Stimulated activated naive CD8-positive, alpha-beta T cell treated with anti-CD3 and anti-CD28 coated beads, Interleukin-15, Interleukin-2, amounts not matched to agents 100 ng/mL and 50 ng/mL, for 24 hours (primary cell): ENCODE data around the gene RGS10.

Experiments used
- H3K27ac Mint-ChIP-seq: one replicate; pipeline ENCODE4 v1.8.0; 2021; ENCODE audit warnings: mild to moderate bottlenecking, mixed read lengths
- H3K27me3 Mint-ChIP-seq: one replicate; pipeline ENCODE4 v1.8.0; 2021; ENCODE audit warnings: mixed read lengths
- H3K36me3 Mint-ChIP-seq: one replicate; pipeline ENCODE4 v1.8.0; 2021; ENCODE audit warnings: low read depth, mixed read lengths
- H3K4me1 Mint-ChIP-seq: one replicate; pipeline ENCODE4 v1.8.0; 2021; ENCODE audit warnings: low read depth, mixed read lengths
- H3K4me3 Mint-ChIP-seq: one replicate; pipeline ENCODE4 v1.8.0; 2021; ENCODE audit warnings: mild to moderate bottlenecking, mixed read lengths
- H3K9me3 Mint-ChIP-seq: one replicate; pipeline ENCODE4 v1.8.0; 2021; ENCODE audit warnings: mixed read lengths

The RGS10 gene

GRCh38 chr10:119452396-119452795, 90.1 kb downstream of the RGS10 start:
- Mint-ChIP-seq H3K27ac (no peak overlapping the region), H3K27me3 (no peaks in the 10 kb centered on the region), H3K4me3 (no peak overlapping the region), H3K4me1 (peaks cover 6% of the 10 kb centered on the region), H3K36me3 (no peaks in the 10 kb centered on the region), H3K9me3 (no peaks in the 10 kb centered on the region)

GRCh38 chr10:119451300-119451896, 91.1 kb downstream of the RGS10 start:
- Mint-ChIP-seq H3K9me3 (no peaks in the 10 kb centered on the region), H3K27me3 (no peaks in the 10 kb centered on the region), H3K4me1 (peaks cover 6% of the 10 kb centered on the region), H3K4me3 (no peak overlapping the region), H3K36me3 (no peaks in the 10 kb centered on the region), H3K27ac (no peak overlapping the region)

- Mint-ChIP-seq H3K4me3 (no peak overlapping the region), H3K27me3 (no peaks in the 10 kb centered on the region), H3K9me3 (no peaks in the 10 kb centered on the region), H3K4me1 (peaks cover 5% of the 10 kb centered on the region), H3K27ac (no peak overlapping the region), H3K36me3 (no peaks in the 10 kb centered on the region)
Observed at GRCh38 chr10:119450606-119451299, 91.8 kb downstream of the RGS10 start.
